GM19463 (cell line): Measurements from ENCODE around the gene AFG1L.

ENCODE experiments used
- ATAC-seq: cut with Tn5 transposase; IDR thresholded peaks from one replicate; pipeline ENCODE4 v1.9.1; 2021; ENCODE audit warnings: mild to moderate bottlenecking, moderate library complexity; ENCODE audit not compliant: unreplicated experiment

AFG1L gene

DNA sequence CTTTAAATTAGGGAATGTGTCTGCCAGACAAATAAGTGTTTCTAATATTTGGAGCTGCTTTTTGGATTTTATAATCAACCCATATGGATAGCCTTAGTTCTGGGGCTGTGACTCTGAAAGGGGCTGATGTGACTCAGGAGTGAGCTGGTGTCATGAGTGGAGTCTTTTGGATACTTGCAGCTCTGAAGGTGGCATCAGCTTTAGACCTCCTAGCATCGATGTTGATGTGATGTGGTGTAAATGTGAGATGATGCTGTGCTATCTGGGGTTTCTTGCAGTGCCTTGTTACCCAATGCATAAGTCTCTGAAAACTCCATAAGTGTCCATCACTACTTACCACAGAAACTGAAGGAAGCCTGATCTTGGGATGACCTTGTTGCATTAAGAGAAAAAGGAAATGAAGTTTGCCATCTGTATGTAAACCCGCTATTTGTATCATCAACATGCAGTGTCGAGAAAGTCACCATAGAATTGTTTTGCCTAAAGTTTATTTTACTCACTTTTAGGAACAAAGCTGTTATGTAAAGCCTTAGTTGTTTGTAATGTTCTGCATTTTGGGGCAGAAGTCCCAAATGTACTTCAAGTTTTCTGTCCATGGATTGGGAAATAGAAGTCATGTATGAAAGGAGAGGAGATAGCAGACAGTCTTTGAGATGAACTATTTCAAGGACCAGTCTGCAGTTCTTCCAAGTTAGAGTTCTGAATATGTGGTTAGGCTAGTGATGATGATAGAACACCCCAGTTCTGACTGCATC is 273.9 kb downstream of the AFG1L start:
- ATAC-seq, result no peak

DNA sequence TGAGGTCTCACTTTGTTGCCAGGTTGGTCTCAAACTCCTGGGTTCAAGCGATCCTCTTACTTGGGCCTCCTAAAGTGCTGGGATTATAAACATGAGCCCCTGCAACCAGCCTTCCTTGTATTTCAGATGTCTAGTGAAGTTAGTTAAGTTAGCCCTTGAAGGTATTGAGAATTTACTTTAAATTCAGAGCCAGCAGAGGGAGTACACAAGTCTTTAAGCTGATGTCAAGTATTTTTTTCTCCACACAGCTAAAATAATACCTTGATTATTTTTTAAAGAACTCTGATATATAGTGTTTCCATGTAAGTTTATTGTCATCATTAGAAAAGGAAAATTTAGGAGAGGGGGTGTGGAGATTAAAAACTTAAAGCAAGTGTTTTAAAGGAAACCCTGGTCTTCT is 275.7 kb downstream of the AFG1L start:
- ATAC-seq, result no peak

DNA sequence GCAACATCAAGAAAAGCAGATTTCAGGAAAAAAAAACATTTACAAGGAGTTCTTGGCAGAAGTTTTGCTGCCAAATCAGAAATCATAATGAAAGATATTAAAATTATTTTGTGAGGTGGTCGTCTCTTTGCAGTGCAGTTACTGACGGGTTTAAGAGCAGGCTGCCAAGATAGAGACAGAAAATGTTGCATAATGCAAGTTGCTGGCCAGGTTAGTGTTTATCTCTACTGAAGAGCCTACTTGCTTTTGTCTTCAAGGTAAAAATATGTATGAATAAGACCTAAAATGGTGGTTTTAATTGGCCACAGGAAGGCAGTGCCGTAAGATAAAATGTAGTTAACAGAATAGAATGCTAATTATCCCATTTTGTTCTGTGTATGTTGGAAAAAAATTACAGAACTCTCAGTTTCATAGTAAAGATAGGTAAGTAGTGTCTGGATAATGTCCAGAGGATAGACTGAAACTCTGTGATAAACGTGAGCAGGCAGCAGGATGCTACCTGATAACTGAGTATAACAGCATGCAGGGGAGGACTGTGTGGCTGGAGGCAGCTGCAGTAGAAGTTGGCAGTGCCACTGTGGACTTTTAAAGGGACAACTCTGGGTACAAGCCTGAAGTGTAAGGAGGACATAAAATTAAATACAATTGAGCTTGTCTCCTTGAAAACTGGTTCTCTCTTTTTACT is 279.7 kb downstream of the AFG1L start:
- no peak for ATAC-seq
